Activated CD8-positive, alpha-beta memory T cell treated with anti-CD3 and anti-CD28 coated beads for 48 hours (primary cell): ENCODE measurements around the gene PIEZO1.
"Not testable (repeated sequence)": the region's sequence is repeated elsewhere in the genome, so short reads cannot be mapped to it uniquely, and the experiment has no call there.

Experiments
- DNase-seq, 3 experiments: peaks; one replicate each; pipeline ENCODE4 v3.0.0-alpha.2; 2020; ENCODE audit warnings: low read depth in 2 of 3, low spot score in 2 of 3

PIEZO1 gene

DNA sequence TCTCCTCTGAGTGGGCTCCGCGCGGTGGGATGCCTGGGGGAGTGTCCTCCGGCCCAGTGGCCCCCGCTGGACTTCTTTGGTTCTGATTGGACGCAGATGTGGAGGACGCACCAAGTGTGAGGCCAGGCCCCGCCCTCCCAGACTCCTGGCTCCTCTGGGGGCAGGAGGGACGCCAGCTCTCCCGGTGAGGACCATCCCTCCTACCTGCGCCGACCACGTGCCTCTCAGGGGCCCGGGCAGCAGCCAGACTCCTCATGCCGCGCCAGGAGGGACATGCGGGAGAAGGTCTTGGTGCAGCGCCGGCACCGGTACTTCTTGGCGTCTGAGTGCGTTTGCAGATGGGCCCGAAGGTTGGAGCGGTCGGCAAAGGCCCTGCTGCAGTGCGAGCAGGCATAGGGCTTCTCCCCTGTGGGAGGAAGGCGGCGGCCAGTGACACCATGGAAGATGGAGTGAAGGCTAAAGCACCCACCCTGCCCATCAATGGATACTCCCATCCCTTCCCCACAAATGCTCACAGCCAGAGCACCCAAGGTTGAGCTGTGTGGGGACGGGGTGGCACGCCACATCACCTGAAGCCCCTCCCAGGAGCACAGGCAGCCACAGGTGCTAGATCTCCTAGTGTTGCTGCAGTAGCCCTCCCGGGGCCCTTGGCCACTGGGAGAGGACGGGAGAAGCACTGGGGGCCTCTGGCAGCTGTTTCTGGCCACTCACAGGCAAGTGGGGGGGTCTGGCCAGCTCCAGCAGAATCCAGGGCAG is 106.6 kb downstream of the PIEZO1 start:
- no peak for DNase-seq

- no peak for DNase-seq
These were observed 107.3 kb downstream of the PIEZO1 start for GRCh38 chr16:88677721-88678120.

GRCh38 chr16:88676502-88677242 is 108.3 kb downstream of the PIEZO1 start:
- no peak for DNase-seq

DNA sequence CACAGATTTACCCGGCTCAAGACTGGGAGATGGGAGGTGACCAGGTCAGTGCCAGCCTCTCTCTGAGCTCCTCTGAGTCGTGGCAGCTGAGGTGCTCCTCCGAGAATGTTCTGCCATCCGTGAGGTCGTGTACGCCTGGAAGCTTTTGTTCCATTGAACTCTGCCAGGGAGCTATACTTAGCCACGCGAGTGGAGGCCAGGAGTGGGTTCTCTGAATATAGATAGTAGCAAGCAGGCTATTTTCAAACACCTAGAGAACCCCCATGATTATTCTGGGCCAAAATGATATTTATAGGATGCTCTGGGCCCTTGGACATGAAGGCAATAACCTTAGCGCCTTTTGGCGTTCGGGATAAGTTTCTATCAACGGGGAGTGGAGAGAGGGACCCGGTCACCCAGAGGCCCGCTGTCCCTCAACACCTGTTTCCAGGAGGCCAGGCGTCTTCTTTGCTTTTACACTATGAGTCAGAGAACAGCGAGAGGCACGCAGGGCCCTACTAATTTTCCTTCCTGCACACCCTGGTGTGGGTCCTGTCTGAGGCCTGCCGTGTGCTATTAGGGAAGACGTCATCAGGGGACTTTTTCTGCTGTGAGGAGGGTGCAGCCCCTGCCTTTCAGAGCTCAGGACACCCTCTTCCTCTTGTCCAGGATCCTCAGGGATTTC is 111.2 kb downstream of the PIEZO1 start:
- DNase-seq = no peak

- no peak for DNase-seq
These were observed 112.2 kb downstream of the PIEZO1 start for GRCh38 chr16:88672776-88673175.

DNA sequence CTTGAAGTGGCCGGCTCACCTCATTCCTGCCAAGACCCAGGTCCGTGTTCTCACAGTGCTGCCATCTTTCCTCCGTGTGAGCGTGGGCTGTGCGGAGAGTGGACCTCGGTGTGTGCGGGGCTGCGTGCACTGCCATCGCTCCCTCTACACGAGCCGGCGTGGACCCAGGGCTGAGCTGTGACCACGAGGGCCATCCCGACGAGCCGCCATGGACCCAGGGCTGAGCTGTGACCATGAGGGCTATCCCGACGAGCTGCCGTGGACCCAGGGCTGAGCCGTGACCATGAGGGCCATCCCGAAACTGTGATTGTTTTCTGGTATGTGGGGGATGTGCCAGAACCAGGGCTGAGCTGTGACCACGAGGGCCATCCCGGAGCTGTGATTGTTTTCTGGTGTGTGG is 113.2 kb downstream of the PIEZO1 start:
- no peak for DNase-seq

GRCh38 chr16:88669980-88670379 is 115.0 kb downstream of the PIEZO1 start:
- DNase-seq = no peak

DNA sequence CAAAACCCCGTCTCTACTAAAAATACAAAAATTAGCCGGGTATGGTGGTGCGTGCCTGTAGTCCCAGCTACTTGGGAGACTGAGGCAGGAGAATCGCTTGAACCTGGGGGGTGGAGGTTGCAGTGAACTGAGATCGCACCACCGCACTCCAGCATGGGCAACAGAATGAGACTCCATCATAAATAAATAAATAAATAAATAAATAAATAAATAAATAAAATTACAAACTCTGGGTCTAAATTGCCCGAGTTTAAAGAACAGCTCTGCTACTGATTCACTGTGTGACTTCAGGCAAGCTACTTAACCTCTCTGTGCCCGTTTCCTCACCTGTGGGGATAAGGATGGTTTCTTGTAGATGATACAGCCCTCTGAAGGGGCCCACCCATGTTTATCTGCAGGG is 115.5 kb downstream of the PIEZO1 start:
- DNase-seq = not testable (repeated sequence)

DNA sequence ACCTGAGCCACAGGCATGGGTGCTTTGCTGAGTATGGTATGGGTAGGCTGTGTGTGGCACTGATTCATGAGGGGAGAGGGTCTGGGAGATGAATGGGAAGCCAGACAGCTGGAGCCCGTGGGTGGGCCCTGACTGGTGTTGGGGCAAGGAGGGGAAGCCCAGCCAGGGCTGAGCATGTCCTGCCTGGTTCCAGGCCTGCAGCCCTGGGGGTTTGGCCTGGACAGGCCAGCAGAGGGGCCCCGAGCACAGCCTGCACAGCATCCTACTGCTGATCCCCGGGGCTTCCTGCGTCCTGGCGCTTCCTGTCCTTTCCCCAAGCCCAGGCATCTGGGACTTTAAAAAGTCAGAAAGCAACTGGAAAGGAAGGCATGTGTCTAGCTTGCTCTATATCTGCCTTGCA is 117.6 kb downstream of the PIEZO1 start:
- DNase-seq = no peak

- DNase-seq = no peak
These were observed 119.5 kb downstream of the PIEZO1 start for GRCh38 chr16:88665570-88665969.
